HepG2 (cell line): Measurements from ENCODE around the gene UQCC2. TPM values are rescaled to one million over a fixed set of nuclear protein-coding genes. Genes with fewer than 3 reads are reported as not detected.

Experiments used
- ATF2 ChIP-seq: sonication (generic); formaldehyde crosslinking; IDR thresholded peaks from 2 replicates; pipeline ENCODE4 v1.4.0; 2020; ENCODE audit warnings: missing genetic modification reagents
- CHD2 ChIP-seq: IDR thresholded peaks from 2 replicates; pipeline ENCODE4 v1.6.1; 2011; ENCODE audit warnings: low read depth, low read length, improper control_type of control experiment
- ELK4 ChIP-seq: sonication (generic); formaldehyde crosslinking; IDR thresholded peaks from 2 replicates; pipeline ENCODE4 v1.9.0; 2021; ENCODE audit warnings: missing genetic modification reagents, borderline replicate concordance
- HMG20A ChIP-seq: IDR thresholded peaks from 2 replicates; pipeline ENCODE4 v1.6.1; 2016; ENCODE audit warnings: borderline replicate concordance
- KLF12 ChIP-seq: sonication (generic); formaldehyde crosslinking; IDR thresholded peaks from 2 replicates; pipeline ENCODE4 v1.4.0; 2020; ENCODE audit warnings: missing genetic modification reagents, borderline replicate concordance
- MBD4 ChIP-seq: IDR thresholded peaks from 2 replicates; pipeline ENCODE4 v1.6.1; 2012; ENCODE audit warnings: low read length, inconsistent platforms, borderline replicate concordance
- MLX ChIP-seq: IDR thresholded peaks from 2 replicates; pipeline ENCODE4 v1.6.1; 2016
- SAP130 ChIP-seq: IDR thresholded peaks from 2 replicates; pipeline ENCODE4 v1.6.1; 2016; ENCODE audit warnings: low read depth
- SNAPC4 ChIP-seq: sonication (generic); formaldehyde crosslinking; IDR thresholded peaks from 2 replicates; pipeline ENCODE4 v1.4.0; 2020; ENCODE audit warnings: mild to moderate bottlenecking, missing genetic modification reagents
- SSRP1 ChIP-seq: IDR thresholded peaks from 2 replicates; pipeline ENCODE4 v1.6.1; 2016; ENCODE audit warnings: control low read depth
- TBX3 ChIP-seq: fragments of 450-650 bp; IDR thresholded peaks from 2 replicates; pipeline ENCODE4 v1.6.1; 2017; ENCODE audit warnings: antibody characterized with exemption, mild to moderate bottlenecking, inconsistent platforms, borderline replicate concordance
- ZFP36 ChIP-seq: fragments of 150-350 bp; IDR thresholded peaks from 2 replicates; pipeline ENCODE4 v1.6.1; 2018; ENCODE audit warnings: borderline replicate concordance, low read length, low read depth; ENCODE audit not compliant: partially characterized antibody
- ZFYVE20 ChIP-seq: sonication (generic); formaldehyde crosslinking; IDR thresholded peaks from 2 replicates; pipeline ENCODE4 v1.8.0; 2023; ENCODE audit warnings: low read depth, mild to moderate bottlenecking, moderate library complexity, missing genetic modification reagents, borderline replicate concordance
- ZMAT5 ChIP-seq: sonication (generic); formaldehyde crosslinking; IDR thresholded peaks from 2 replicates; pipeline ENCODE4 v1.5.0; 2020; ENCODE audit warnings: mild to moderate bottlenecking, low read depth, missing genetic modification reagents, borderline replicate concordance
- ZNF234 ChIP-seq: sonication (generic); formaldehyde crosslinking; conservative IDR thresholded peaks from 2 replicates; pipeline ENCODE4 v1.5.1; 2020; ENCODE audit warnings: mild to moderate bottlenecking, missing genetic modification reagents
- ZNF292 ChIP-seq: sonication (generic); formaldehyde crosslinking; IDR thresholded peaks from 2 replicates; pipeline ENCODE4 v1.8.1; 2022; ENCODE audit warnings: mild to moderate bottlenecking, low read depth, missing genetic modification reagents, borderline replicate concordance
- ZNF556 ChIP-seq: sonication (generic); formaldehyde crosslinking; IDR thresholded peaks from 2 replicates; pipeline ENCODE4 v1.4.0; 2020; ENCODE audit warnings: mild to moderate bottlenecking, missing genetic modification reagents, borderline replicate concordance
- ZNF75D ChIP-seq: sonication (generic); formaldehyde crosslinking; IDR thresholded peaks from 2 replicates; pipeline ENCODE4 v1.8.1; 2023; ENCODE audit warnings: missing genetic modification reagents, mild to moderate bottlenecking, borderline replicate concordance
- ZNF788 ChIP-seq: sonication (generic); formaldehyde crosslinking; IDR thresholded peaks from 2 replicates; pipeline ENCODE4 v1.5.0; 2020; ENCODE audit warnings: mild to moderate bottlenecking, missing genetic modification reagents, borderline replicate concordance
- polyA plus RNA-seq, 8 experiments: library from polyadenylated mRNA; depleted of rRNA in 3 of 8; stranded (reverse) in 7 of 8; unstranded in 1 of 8; fragments of >200 nt; fragmentation: Illumina TruSeq in 4 of 8; extraction: Trizol in 4 of 8; gene quantifications; 2 replicates each; pipeline versions ENCODE4 v1.2.1 to v1.2.3, GENCODE V29; 2011 to 2016; ENCODE audit warnings: low read depth in 4 of 8, missing spikeins in 1 of 8, mixed read lengths in 1 of 8; ENCODE audit not compliant: insufficient read depth in 1 of 8
- total RNA-seq, 5 experiments: library from RNA; depleted of rRNA; stranded (reverse); fragments of >200 nt; fragmentation: Illumina TruSeq; extraction: Trizol; gene quantifications; 2 replicates each; pipeline ENCODE4 v1.2.3, GENCODE V29; 2016; ENCODE audit warnings: low read depth in 1 of 5

Gene UQCC2
- total and polyA plus RNA-seq, 2 of the 13 experiments (the other 11 are each of a cell fraction or from before 2014, with no cell fraction given) = 82.4 to 238 TPM

GRCh38 chr6:33711140-33712129 is at the start of gene UQCC2 (continued):
- TF ChIP-seq HMG20A (CRISPR knock-in tag) = no peak
- no peak for TF ChIP-seq ZMAT5 (CRISPR knock-in tag)
- no peak for TF ChIP-seq SNAPC4 (CRISPR knock-in tag)
- peak; percentile 29; the same call in 1 of the 2 replicates for TF ChIP-seq TBX3
- TF ChIP-seq ZNF234 (CRISPR knock-in tag) = peak; percentile 72; the same call in 1 of the 2 replicates
- TF ChIP-seq ATF2 = no peak; the same call in 1 of the 2 replicates
- no peak for TF ChIP-seq ZFP36
- no peak; the same call in 1 of the 2 replicates for TF ChIP-seq ZNF292 (CRISPR knock-in tag)
- peak; percentile 37 for TF ChIP-seq MLX
- TF ChIP-seq ZFYVE20 (CRISPR knock-in tag) = no peak
- peak; percentile 97 for TF ChIP-seq ZNF788 (CRISPR knock-in tag)
- TF ChIP-seq MBD4 = no peak
- peak; percentile 89 for TF ChIP-seq ZNF556 (CRISPR knock-in tag)
- TF ChIP-seq CHD2 = no peak
- no peak for TF ChIP-seq SSRP1 (CRISPR knock-in tag)
- TF ChIP-seq ZNF75D (CRISPR knock-in tag) = peak; percentile 93
- TF ChIP-seq SAP130 = peak; percentile 81
- 0 out of 2 replicates have a peak, but pooled peaks have one; percentile 54 for TF ChIP-seq KLF12 (CRISPR knock-in tag)
- TF ChIP-seq ELK4 = no peak
